ENCODE results near the gene NUCB2. TPM values are rescaled to one million over a fixed set of nuclear protein-coding genes. Genes with fewer than 3 reads are reported as not detected.

The NUCB2 gene
- total RNA-seq, 1 donor from 2014 or later: 101 TPM

DNA sequence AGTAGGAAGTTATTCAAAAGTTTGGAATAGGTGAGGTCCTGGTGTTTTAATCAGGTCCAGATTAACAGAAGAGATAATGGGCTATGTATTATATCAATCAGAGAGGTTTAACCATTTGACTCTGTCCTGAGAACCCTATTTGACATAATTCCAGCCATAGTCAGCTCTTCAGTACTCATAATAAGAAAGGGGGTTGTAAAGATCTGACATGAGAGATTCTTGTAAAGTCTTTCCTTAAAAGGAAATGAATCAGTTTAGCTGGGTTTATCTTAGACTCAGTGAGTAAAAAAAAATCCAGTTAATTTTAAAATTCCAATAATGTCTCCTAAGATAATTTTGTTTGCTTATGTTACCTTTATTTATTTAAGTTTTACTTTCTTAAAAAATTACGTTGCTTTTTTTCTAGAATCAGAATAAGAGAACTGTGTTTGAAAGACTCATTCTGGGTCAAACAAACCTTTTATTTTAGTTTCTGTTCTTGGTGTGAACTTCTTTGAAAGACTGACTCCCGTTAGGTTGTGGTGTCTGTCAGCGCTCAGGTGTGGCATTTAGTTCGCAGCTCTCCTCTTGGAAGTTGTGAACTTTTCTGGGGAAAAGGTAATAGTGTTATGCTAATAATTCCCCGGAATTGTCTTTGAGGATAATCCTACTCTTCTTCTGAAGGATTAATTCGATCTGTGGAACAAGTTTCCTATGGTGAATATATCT is 20.5 kb downstream of the NUCB2 start:
- TF ChIP-seq, protein P1, sequence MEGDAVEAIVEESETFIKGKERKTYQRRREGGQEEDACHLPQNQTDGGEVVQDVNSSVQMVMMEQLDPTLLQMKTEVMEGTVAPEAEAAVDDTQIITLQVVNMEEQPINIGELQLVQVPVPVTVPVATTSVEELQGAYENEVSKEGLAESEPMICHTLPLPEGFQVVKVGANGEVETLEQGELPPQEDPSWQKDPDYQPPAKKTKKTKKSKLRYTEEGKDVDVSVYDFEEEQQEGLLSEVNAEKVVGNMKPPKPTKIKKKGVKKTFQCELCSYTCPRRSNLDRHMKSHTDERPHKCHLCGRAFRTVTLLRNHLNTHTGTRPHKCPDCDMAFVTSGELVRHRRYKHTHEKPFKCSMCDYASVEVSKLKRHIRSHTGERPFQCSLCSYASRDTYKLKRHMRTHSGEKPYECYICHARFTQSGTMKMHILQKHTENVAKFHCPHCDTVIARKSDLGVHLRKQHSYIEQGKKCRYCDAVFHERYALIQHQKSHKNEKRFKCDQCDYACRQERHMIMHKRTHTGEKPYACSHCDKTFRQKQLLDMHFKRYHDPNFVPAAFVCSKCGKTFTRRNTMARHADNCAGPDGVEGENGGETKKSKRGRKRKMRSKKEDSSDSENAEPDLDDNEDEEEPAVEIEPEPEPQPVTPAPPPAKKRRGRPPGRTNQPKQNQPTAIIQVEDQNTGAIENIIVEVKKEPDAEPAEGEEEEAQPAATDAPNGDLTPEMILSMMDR (IDR thresholded peaks at IDR 0.05; ENCODE audit: borderline replicate concordance): no peak
- Histone ChIP-seq H3K36me3 (peaks cover 59% of the 10 kb centered on the region), H3K4me3 (no peak overlapping the region), H3K9me3 (replicated peaks) (no peaks in the 10 kb centered on the region), H3K27ac (replicated peaks) (no peak overlapping the region), H3K27me3 (ENCODE audit: low read depth) (no peaks in the 10 kb centered on the region), H3K4me1 (peaks cover 9% of the 10 kb centered on the region)
- DNase-seq: no peak
- intact Hi-C loops (cut with micrococcal nuclease): no loop called here

DNA sequence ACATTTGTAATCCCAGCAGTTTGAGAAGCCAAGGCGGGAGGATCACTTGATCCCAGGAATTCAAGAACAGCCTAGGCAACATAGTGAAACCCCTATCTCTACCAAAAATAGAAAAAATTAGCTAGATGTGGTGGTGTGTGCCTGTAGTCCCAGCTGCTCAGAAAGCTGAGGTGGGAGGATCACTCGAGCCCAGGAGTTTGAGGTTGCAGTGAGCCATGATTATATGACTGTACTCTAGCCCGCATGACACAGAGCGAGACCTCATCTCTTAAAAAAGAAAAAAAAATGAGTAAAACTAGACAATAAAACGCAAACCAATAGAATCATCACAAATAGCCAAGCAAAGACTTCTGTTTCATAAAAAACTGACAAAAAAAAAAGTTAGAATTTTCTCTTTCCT is 21.8 kb downstream of the NUCB2 start:
- intact Hi-C loops (cut with micrococcal nuclease): no loop called here
- H3K27ac ChIP-seq (replicated peaks): no peak overlapping the region
- TF ChIP-seq, protein P1 (IDR thresholded peaks at IDR 0.05; ENCODE audit: borderline replicate concordance): no peak
- no peak overlapping the region for H3K4me3 ChIP-seq
- peaks cover 4% of the 10 kb centered on the region for H3K4me1 ChIP-seq
- H3K9me3 ChIP-seq (replicated peaks): no peaks in the 10 kb centered on the region
- no peak for DNase-seq
- peaks cover 70% of the 10 kb centered on the region for H3K36me3 ChIP-seq
- no peaks in the 10 kb centered on the region for H3K27me3 ChIP-seq (ENCODE audit: low read depth)

DNA sequence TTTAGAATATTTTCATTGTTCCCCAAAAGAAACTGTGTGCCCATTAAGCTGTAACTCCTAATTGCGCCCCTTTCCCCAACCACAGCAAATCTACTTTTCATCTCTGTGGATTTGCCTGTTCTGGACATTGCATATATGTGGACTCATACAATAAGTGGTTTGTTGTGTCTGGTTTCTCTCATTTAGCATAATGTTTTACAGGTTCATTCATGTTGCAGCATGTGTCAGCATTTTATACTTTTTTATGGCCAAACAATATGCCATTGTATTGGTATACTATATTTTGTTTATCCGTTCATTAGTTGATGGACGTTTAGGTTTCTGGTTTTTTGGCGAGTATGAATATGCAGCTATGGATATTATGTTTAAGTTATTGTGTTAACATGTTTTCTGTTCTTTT is 23.8 kb downstream of the NUCB2 start:
- TF ChIP-seq, protein P1 (IDR thresholded peaks at IDR 0.05; ENCODE audit: borderline replicate concordance): no peak
- Histone ChIP-seq H3K27ac (replicated peaks) (no peak overlapping the region), H3K4me1 (no peaks in the 10 kb centered on the region), H3K9me3 (replicated peaks) (no peaks in the 10 kb centered on the region), H3K4me3 (no peak overlapping the region), H3K27me3 (ENCODE audit: low read depth) (no peaks in the 10 kb centered on the region), H3K36me3 (peaks cover 84% of the 10 kb centered on the region)
- intact Hi-C loops (cut with micrococcal nuclease): no loop called here
- no peak for DNase-seq

DNA sequence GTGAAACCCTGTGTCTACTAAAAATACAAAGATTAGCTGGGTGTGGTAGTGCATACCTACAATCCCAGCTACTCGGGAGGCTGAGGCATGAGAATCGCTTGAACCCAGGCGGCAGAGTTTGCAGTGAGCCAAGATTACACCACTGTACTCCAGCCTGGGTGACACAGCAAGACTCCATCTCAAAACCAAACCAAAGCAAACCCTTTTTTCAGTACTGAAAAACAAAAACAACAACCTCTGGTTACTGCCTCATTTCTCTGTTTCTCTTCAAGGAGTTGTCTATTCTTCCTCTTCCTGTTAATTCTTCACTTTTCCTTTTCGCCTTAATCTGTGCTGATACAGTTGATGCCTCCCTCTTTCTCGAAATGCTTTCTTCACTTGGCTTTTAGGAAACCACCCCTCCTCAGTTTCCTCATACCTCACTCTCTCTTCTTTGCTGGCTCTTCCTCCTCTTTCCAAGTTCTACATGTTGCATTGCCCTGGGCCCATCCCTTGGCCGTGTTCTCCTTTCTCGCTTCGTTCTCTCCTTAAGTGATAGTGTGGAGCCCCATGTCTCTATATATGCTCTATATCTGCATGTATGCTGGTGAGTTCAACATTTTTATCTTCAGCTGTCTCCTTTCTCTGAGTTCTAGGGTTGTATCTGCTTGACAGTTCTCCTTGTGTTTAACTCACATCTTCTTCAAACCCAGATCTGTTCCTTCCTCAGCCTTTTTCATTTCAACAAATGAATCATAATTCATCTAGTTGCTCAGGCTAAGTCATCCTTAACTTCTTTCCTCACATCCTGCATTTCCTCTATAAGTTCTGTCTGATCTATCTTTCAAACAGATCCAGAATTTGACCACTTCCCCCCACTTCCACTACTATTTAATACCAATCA is 37.1 kb downstream of the NUCB2 start:
- intact Hi-C loops (cut with micrococcal nuclease): no loop called here
- no peak overlapping the region for H3K4me3 ChIP-seq
- H3K9me3 ChIP-seq (replicated peaks): no peaks in the 10 kb centered on the region
- no peaks in the 10 kb centered on the region for H3K27me3 ChIP-seq (ENCODE audit: low read depth)
- no peaks in the 10 kb centered on the region for H3K4me1 ChIP-seq
- H3K27ac ChIP-seq (replicated peaks): no peak overlapping the region
- no peak for DNase-seq
- TF ChIP-seq, protein P1 (IDR thresholded peaks at IDR 0.05; ENCODE audit: borderline replicate concordance): no peak
- H3K36me3 ChIP-seq: peaks cover 96% of the 10 kb centered on the region

DNA sequence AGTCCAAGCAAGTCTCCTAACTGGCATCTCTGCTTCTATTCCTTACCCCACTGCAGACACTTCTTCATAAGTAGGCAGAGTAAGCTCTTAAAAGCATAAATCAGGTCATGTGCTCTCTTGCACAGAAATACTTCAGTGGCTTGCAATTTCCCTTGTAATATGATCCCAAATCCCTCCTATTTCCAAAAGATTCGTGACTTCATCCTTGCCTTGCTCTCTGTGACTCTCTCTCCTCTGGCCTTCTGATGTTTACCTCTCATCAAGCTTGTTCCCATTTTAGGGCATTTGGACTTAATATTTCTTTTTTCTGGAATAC is 37.7 kb downstream of the NUCB2 start:
- H3K9me3 ChIP-seq (replicated peaks): no peaks in the 10 kb centered on the region
- intact Hi-C loops (cut with micrococcal nuclease): no loop called here

More for the DNA sequence above, 37.7 kb downstream of the NUCB2 start:
- Histone ChIP-seq H3K36me3 (peaks cover 90% of the 10 kb centered on the region), H3K27me3 (ENCODE audit: low read depth) (no peaks in the 10 kb centered on the region), H3K4me3 (no peak overlapping the region), H3K4me1 (no peaks in the 10 kb centered on the region), H3K27ac (replicated peaks) (no peak overlapping the region)
- TF ChIP-seq, protein P1 (IDR thresholded peaks at IDR 0.05; ENCODE audit: borderline replicate concordance): no peak
- DNase-seq: no peak

Measured in left ventricle myocardium inferior (tissue), 1 donor.